Neural progenitor cell (in vitro differentiated cells): ENCODE results near the gene CEP135. TPM values are rescaled to one million over a fixed set of nuclear protein-coding genes. Genes with fewer than 3 reads are reported as not detected.

Experiments used
- DNase-seq: peaks from one replicate; pipeline ENCODE4 v3.0.0-alpha.2; 2016; ENCODE audit warnings: low spot score
- H2AFZ ChIP-seq: fragments of 200-600 bp; sonication (generic); replicated peaks from 2 replicates; pipeline ENCODE4 v1.6.1; 2016; ENCODE audit warnings: antibody characterized with exemption
- H3F3A ChIP-seq: fragments of 200-600 bp; sonication (generic); 2 replicates; pipeline ENCODE4 v1.6.1; 2016; ENCODE audit warnings: antibody characterized with exemption, low read depth
- H3K27ac ChIP-seq: fragments of 200-600 bp; sonication (generic); 2 replicates; pipeline ENCODE4 v1.5.1; 2016; ENCODE audit warnings: mild to moderate bottlenecking
- H3K27me3 ChIP-seq: fragments of 200-600 bp; sonication (generic); 2 replicates; pipeline ENCODE4 v1.6.1; 2016; ENCODE audit warnings: mild to moderate bottlenecking, moderate library complexity
- H3K36me3 ChIP-seq: fragments of 200-600 bp; sonication (generic); 2 replicates; pipeline ENCODE4 v1.5.1; 2016
- H3K4me1 ChIP-seq: fragments of 200-600 bp; sonication (generic); 2 replicates; pipeline ENCODE4 v1.6.1; 2016; ENCODE audit warnings: mixed run types
- H3K4me2 ChIP-seq: fragments of 200-600 bp; sonication (generic); 2 replicates; pipeline ENCODE4 v1.6.1; 2016
- H3K4me3 ChIP-seq: fragments of 200-600 bp; sonication (generic); 2 replicates; pipeline ENCODE4 v1.5.1; 2016
- H3K79me2 ChIP-seq: fragments of 200-600 bp; sonication (generic); 2 replicates; pipeline ENCODE4 v1.6.1; 2016; ENCODE audit warnings: low read depth
- H3K9ac ChIP-seq: fragments of 200-600 bp; sonication (generic); 2 replicates; pipeline ENCODE4 v1.6.1; 2016
- H3K9me3 ChIP-seq: fragments of 200-600 bp; sonication (generic); 2 replicates; pipeline ENCODE4 v1.5.1; 2016; ENCODE audit warnings: low read depth
- H4K20me1 ChIP-seq: fragments of 200-600 bp; sonication (generic); 2 replicates; pipeline ENCODE4 v1.6.1; 2016; ENCODE audit warnings: low read depth
- H3K27ac Mint-ChIP-seq: 3 replicates; pipeline ENCODE4 v1.8.0; 2021; ENCODE audit warnings: mixed read lengths
- H3K27me3 Mint-ChIP-seq: 2 replicates; pipeline ENCODE4 v1.8.0; 2022; ENCODE audit warnings: low read depth, mild to moderate bottlenecking, inconsistent platforms, moderate library complexity, mixed read lengths; ENCODE audit not compliant: insufficient read depth
- H3K36me3 Mint-ChIP-seq: 3 replicates; pipeline ENCODE4 v1.8.0; 2021; ENCODE audit warnings: mixed read lengths
- H3K4me1 Mint-ChIP-seq: 3 replicates; pipeline ENCODE4 v1.8.0; 2021; ENCODE audit warnings: mixed read lengths
- H3K4me3 Mint-ChIP-seq: 3 replicates; pipeline ENCODE4 v1.8.0; 2021; ENCODE audit warnings: mild to moderate bottlenecking, moderate library complexity, mixed read lengths
- H3K9me3 Mint-ChIP-seq: 3 replicates; pipeline ENCODE4 v1.8.0; 2020; ENCODE audit warnings: mixed read lengths
- EZH2 ChIP-seq: fragments of 200-600 bp; sonication (generic); IDR thresholded peaks from 2 replicates; pipeline ENCODE4 v1.6.1; 2017; ENCODE audit warnings: antibody characterized with exemption, mild to moderate bottlenecking, moderate library complexity
- EZH2phosphoT487 ChIP-seq: fragments of 200-600 bp; sonication (generic); IDR thresholded peaks from 2 replicates; pipeline ENCODE4 v1.6.1; 2017; ENCODE audit warnings: antibody characterized with exemption
- total RNA-seq: library from RNA; depleted of rRNA; stranded (reverse); fragments of >200 nt; gene quantifications from 2 replicates; pipeline ENCODE4 v1.2.3, GENCODE V29; 2015; ENCODE audit warnings: low replicate concordance
- TF ChIP-seq, protein P1 (sequence below): fragments of 200-600 bp; sonication (generic); IDR thresholded peaks from 2 replicates; pipeline ENCODE4 v1.5.1; 2017; ENCODE audit warnings: antibody characterized with exemption, mild to moderate bottlenecking

The CEP135 gene
- total RNA-seq, 1 donor from 2014 or later, result 40.4 TPM

- no peak for DNase-seq
- no peaks in the 10 kb centered on the region for H3K9me3 ChIP-seq
- no peaks in the 10 kb centered on the region for H3K4me1 ChIP-seq
- no peaks in the 10 kb centered on the region for H3F3A ChIP-seq
- no peak overlapping the region for H3K4me3 ChIP-seq
- H3K9ac ChIP-seq, result no peak overlapping the region
- H3K9me3 Mint-ChIP-seq, result no peaks in the 10 kb centered on the region
- H3K4me2 ChIP-seq, result no peak overlapping the region
- no peaks in the 10 kb centered on the region for H3K4me1 Mint-ChIP-seq
- no peak overlapping the region for H3K27ac Mint-ChIP-seq
- TF ChIP-seq EZH2 (no peak), EZH2phosphoT487 (no peak)
- TF ChIP-seq, protein P1, sequence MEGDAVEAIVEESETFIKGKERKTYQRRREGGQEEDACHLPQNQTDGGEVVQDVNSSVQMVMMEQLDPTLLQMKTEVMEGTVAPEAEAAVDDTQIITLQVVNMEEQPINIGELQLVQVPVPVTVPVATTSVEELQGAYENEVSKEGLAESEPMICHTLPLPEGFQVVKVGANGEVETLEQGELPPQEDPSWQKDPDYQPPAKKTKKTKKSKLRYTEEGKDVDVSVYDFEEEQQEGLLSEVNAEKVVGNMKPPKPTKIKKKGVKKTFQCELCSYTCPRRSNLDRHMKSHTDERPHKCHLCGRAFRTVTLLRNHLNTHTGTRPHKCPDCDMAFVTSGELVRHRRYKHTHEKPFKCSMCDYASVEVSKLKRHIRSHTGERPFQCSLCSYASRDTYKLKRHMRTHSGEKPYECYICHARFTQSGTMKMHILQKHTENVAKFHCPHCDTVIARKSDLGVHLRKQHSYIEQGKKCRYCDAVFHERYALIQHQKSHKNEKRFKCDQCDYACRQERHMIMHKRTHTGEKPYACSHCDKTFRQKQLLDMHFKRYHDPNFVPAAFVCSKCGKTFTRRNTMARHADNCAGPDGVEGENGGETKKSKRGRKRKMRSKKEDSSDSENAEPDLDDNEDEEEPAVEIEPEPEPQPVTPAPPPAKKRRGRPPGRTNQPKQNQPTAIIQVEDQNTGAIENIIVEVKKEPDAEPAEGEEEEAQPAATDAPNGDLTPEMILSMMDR, result no peak
- no peak overlapping the region for H2AFZ ChIP-seq
- no peaks in the 10 kb centered on the region for H3K27me3 Mint-ChIP-seq
- no peaks in the 10 kb centered on the region for H3K27me3 ChIP-seq
- H3K4me3 Mint-ChIP-seq, result no peak overlapping the region
- H3K36me3 Mint-ChIP-seq, result peaks cover 4% of the 10 kb centered on the region
- H4K20me1 ChIP-seq, result no peaks in the 10 kb centered on the region
- H3K79me2 ChIP-seq, result no peaks in the 10 kb centered on the region
- no peaks in the 10 kb centered on the region for H3K36me3 ChIP-seq
- no peak overlapping the region for H3K27ac ChIP-seq
Observed at GRCh38 chr4:55910140-55910539, 38.6 kb upstream of the CEP135 start.

GRCh38 chr4:55912249-55912648, 36.5 kb upstream of the CEP135 start:
- H2AFZ ChIP-seq, result no peak overlapping the region
- Mint-ChIP-seq H3K36me3 (no peaks in the 10 kb centered on the region), H3K9me3 (no peaks in the 10 kb centered on the region), H3K4me1 (no peaks in the 10 kb centered on the region), H3K4me3 (no peak overlapping the region), H3K27me3 (no peaks in the 10 kb centered on the region), H3K27ac (no peak overlapping the region)
- no peak overlapping the region for H3K4me2 ChIP-seq
- H3F3A ChIP-seq, result no peaks in the 10 kb centered on the region
- DNase-seq, result no peak
- no peaks in the 10 kb centered on the region for H3K36me3 ChIP-seq
- H3K9me3 ChIP-seq, result no peaks in the 10 kb centered on the region
- no peak overlapping the region for H3K4me3 ChIP-seq
- H3K27me3 ChIP-seq, result no peaks in the 10 kb centered on the region
- H3K9ac ChIP-seq, result no peak overlapping the region
- no peaks in the 10 kb centered on the region for H3K79me2 ChIP-seq
- TF ChIP-seq, protein P1, result no peak
- TF ChIP-seq EZH2, result no peak
- no peak for TF ChIP-seq EZH2phosphoT487
- H4K20me1 ChIP-seq, result no peaks in the 10 kb centered on the region
- H3K4me1 ChIP-seq, result no peaks in the 10 kb centered on the region
- no peak overlapping the region for H3K27ac ChIP-seq

GRCh38 chr4:55920571-55920970, 28.2 kb upstream of the CEP135 start:
- Mint-ChIP-seq H3K27me3 (peaks cover 2% of the 10 kb centered on the region), H3K36me3 (no peaks in the 10 kb centered on the region), H3K4me1 (no peaks in the 10 kb centered on the region), H3K4me3 (no peak overlapping the region), H3K9me3 (no peaks in the 10 kb centered on the region), H3K27ac (no peak overlapping the region)
- Histone ChIP-seq H3K79me2 (no peaks in the 10 kb centered on the region), H3K9ac (no peak overlapping the region), H3K9me3 (no peaks in the 10 kb centered on the region), H3K4me3 (no peak overlapping the region), H3K27ac (no peak overlapping the region), H3K27me3 (no peaks in the 10 kb centered on the region), H3F3A (no peaks in the 10 kb centered on the region), H3K4me2 (no peak overlapping the region), H3K36me3 (no peaks in the 10 kb centered on the region), H3K4me1 (no peaks in the 10 kb centered on the region), H4K20me1 (no peaks in the 10 kb centered on the region), H2AFZ (no peak overlapping the region)
- no peak for DNase-seq
- TF ChIP-seq EZH2phosphoT487 (no peak), EZH2 (no peak)
- TF ChIP-seq, protein P1, result no peak

- no peaks in the 10 kb centered on the region for H3F3A ChIP-seq
- no peaks in the 10 kb centered on the region for H3K4me1 ChIP-seq
- no peaks in the 10 kb centered on the region for H3K9me3 ChIP-seq
- H3K9ac ChIP-seq, result no peak overlapping the region
- H4K20me1 ChIP-seq, result no peaks in the 10 kb centered on the region
- H2AFZ ChIP-seq, result no peak overlapping the region
- no peak overlapping the region for H3K4me3 Mint-ChIP-seq
- H3K9me3 Mint-ChIP-seq, result no peaks in the 10 kb centered on the region
- DNase-seq, result no peak
- TF ChIP-seq EZH2phosphoT487 (no peak), EZH2 (no peak)
- TF ChIP-seq, protein P1, result no peak
- H3K27me3 ChIP-seq, result no peaks in the 10 kb centered on the region
- no peak overlapping the region for H3K4me3 ChIP-seq
- H3K36me3 ChIP-seq, result no peaks in the 10 kb centered on the region
- H3K36me3 Mint-ChIP-seq, result no peaks in the 10 kb centered on the region
- H3K4me1 Mint-ChIP-seq, result no peaks in the 10 kb centered on the region
- no peak overlapping the region for H3K27ac ChIP-seq
- H3K79me2 ChIP-seq, result no peaks in the 10 kb centered on the region
- no peak overlapping the region for H3K4me2 ChIP-seq
- peaks cover 2% of the 10 kb centered on the region for H3K27me3 Mint-ChIP-seq
- H3K27ac Mint-ChIP-seq, result no peak overlapping the region
Observed at GRCh38 chr4:55921093-55921492, 27.7 kb upstream of the CEP135 start.
